KMS-11 (cell line): ENCODE data around the gene EEFSEC.

Source experiments
- H2AFZ ChIP-seq: fragments of 200-600 bp; sonication (generic); 2 replicates; pipeline ENCODE4 v1.6.1; 2016; ENCODE audit warnings: antibody characterized with exemption, mixed run types, low read depth
- H3K27ac ChIP-seq: fragments of 200-600 bp; sonication (generic); 2 replicates; pipeline ENCODE4 v1.6.1; 2016; ENCODE audit warnings: mild to moderate bottlenecking, mixed run types
- H3K27me3 ChIP-seq: fragments of 200-600 bp; sonication (generic); 2 replicates; pipeline ENCODE4 v1.6.1; 2017; ENCODE audit warnings: mild to moderate bottlenecking, low read depth, mixed run types, moderate library complexity; ENCODE audit not compliant: insufficient read depth
- H3K36me3 ChIP-seq: fragments of 200-600 bp; sonication (generic); 2 replicates; pipeline ENCODE4 v1.6.1; 2017; ENCODE audit warnings: mild to moderate bottlenecking, mixed run types; ENCODE audit not compliant: insufficient read depth
- H3K4me1 ChIP-seq: fragments of 200-600 bp; sonication (generic); 2 replicates; pipeline ENCODE4 v1.6.1; 2016; ENCODE audit warnings: mild to moderate bottlenecking, low read depth, mixed run types; ENCODE audit not compliant: poor library complexity, severe bottlenecking
- H3K4me2 ChIP-seq: fragments of 200-600 bp; sonication (generic); 2 replicates; pipeline ENCODE4 v1.7.0; 2016; ENCODE audit warnings: mild to moderate bottlenecking, mixed run types
- H3K4me3 ChIP-seq: fragments of 200-600 bp; sonication (generic); IDR thresholded peaks from 2 replicates; pipeline ENCODE4 v1.6.1; 2017; ENCODE audit warnings: low read depth, low read length, mixed read lengths; ENCODE audit not compliant: insufficient read depth
- H3K79me2 ChIP-seq: fragments of 200-600 bp; sonication (generic); 2 replicates; pipeline ENCODE4 v1.6.1; 2016; ENCODE audit warnings: low read depth, mixed run types; ENCODE audit not compliant: insufficient read depth
- H3K9ac ChIP-seq: fragments of 200-600 bp; sonication (generic); 2 replicates; pipeline ENCODE4 v1.6.1; 2016; ENCODE audit warnings: mild to moderate bottlenecking, mixed run types
- H4K20me1 ChIP-seq: fragments of 200-600 bp; sonication (generic); 2 replicates; pipeline ENCODE4 v1.6.1; 2016; ENCODE audit warnings: mild to moderate bottlenecking, mixed run types; ENCODE audit not compliant: insufficient read depth
- CTCF ChIP-seq: fragments of 200-600 bp; sonication (generic); conservative IDR thresholded peaks from 2 replicates; pipeline ENCODE4 v1.6.1; 2017; ENCODE audit warnings: low read depth, mild to moderate bottlenecking, antibody characterized with exemption, low read length, moderate library complexity, mixed read lengths

Gene EEFSEC

GRCh38 chr3:128276146-128276435 is 122.8 kb downstream of the EEFSEC start:
- no peak overlapping the region for H3K9ac ChIP-seq
- no peak for TF ChIP-seq CTCF
- no peaks in the 10 kb centered on the region for H4K20me1 ChIP-seq
- no peak overlapping the region for H3K27ac ChIP-seq
- no peaks in the 10 kb centered on the region for H3K27me3 ChIP-seq
- H3K4me3 ChIP-seq = no peak overlapping the region
- no peak overlapping the region for H3K4me2 ChIP-seq
- H3K36me3 ChIP-seq = no peaks in the 10 kb centered on the region
- no peaks in the 10 kb centered on the region for H3K79me2 ChIP-seq
- no peak overlapping the region for H2AFZ ChIP-seq
- no peaks in the 10 kb centered on the region for H3K4me1 ChIP-seq

GRCh38 chr3:128276577-128277183 is 123.4 kb downstream of the EEFSEC start:
- Histone ChIP-seq H3K4me3 (no peak overlapping the region), H3K4me1 (no peaks in the 10 kb centered on the region), H3K9ac (no peak overlapping the region), H3K79me2 (no peaks in the 10 kb centered on the region), H3K27ac (no peak overlapping the region), H3K27me3 (no peaks in the 10 kb centered on the region), H2AFZ (no peak overlapping the region), H3K4me2 (no peak overlapping the region), H4K20me1 (no peaks in the 10 kb centered on the region), H3K36me3 (no peaks in the 10 kb centered on the region)
- no peak for TF ChIP-seq CTCF

GRCh38 chr3:128277378-128278069 is 124.2 kb downstream of the EEFSEC start:
- no peaks in the 10 kb centered on the region for H3K4me1 ChIP-seq
- TF ChIP-seq CTCF = no peak
- H3K27ac ChIP-seq = no peak overlapping the region

GRCh38 chr3:128278130-128278529 is 124.8 kb downstream of the EEFSEC start:
- Histone ChIP-seq H3K36me3 (no peaks in the 10 kb centered on the region), H3K4me1 (no peaks in the 10 kb centered on the region), H3K27ac (no peak overlapping the region), H3K9ac (no peak overlapping the region), H3K27me3 (no peaks in the 10 kb centered on the region), H3K4me2 (no peak overlapping the region), H4K20me1 (no peaks in the 10 kb centered on the region), H3K4me3 (no peak overlapping the region), H2AFZ (no peak overlapping the region), H3K79me2 (no peaks in the 10 kb centered on the region)
- TF ChIP-seq CTCF = no peak

More at GRCh38 chr3:128277378-128278069, 124.2 kb downstream of the EEFSEC start:
- no peaks in the 10 kb centered on the region for H3K36me3 ChIP-seq
- no peak overlapping the region for H3K9ac ChIP-seq
- H4K20me1 ChIP-seq = no peaks in the 10 kb centered on the region
- no peaks in the 10 kb centered on the region for H3K27me3 ChIP-seq
- H3K4me3 ChIP-seq = no peak overlapping the region
- no peak overlapping the region for H3K4me2 ChIP-seq
- no peaks in the 10 kb centered on the region for H3K79me2 ChIP-seq
- no peak overlapping the region for H2AFZ ChIP-seq
